Stomach (tissue), 19 donors: ENCODE measurements around the gene TM9SF4. TPM values are rescaled to one million over a fixed set of nuclear protein-coding genes. Genes with fewer than 3 reads are reported as not detected.

ENCODE experiments used
- DNase-seq, 2 donors: peaks; one replicate each; pipeline versions ENCODE4 v3.0.0 to v3.0.0-alpha.2; 2013 to 2019
- H3K27ac ChIP-seq, 5 donors: fragments of 200-600 bp in 4 of 5; sonication (generic) in 4 of 5; one replicate each; pipeline ENCODE4 v1.5.1; 2013 to 2019; ENCODE audit warnings: mild to moderate bottlenecking in 1 of 5, moderate library complexity in 1 of 5
- H3K27me3 ChIP-seq, 3 donors: fragments of 200-600 bp; sonication (generic); one replicate each; pipeline ENCODE4 v1.5.1; 2017 to 2019; ENCODE audit warnings: mixed run types in 1 of 3
- H3K36me3 ChIP-seq, 4 donors: fragments of 200-600 bp; sonication (generic); 1 replicate in 3 of 4; 2 replicates in 1 of 4; pipeline ENCODE4 v1.5.1; 2016 to 2019
- H3K4me1 ChIP-seq, 4 donors: fragments of 200-600 bp; sonication (generic); one replicate each; pipeline ENCODE4 v1.5.1; 2016 to 2019
- H3K4me3 ChIP-seq, 4 donors: fragments of 200-600 bp; sonication (generic) in 3 of 4; one replicate each; pipeline ENCODE4 v1.5.1; 2016 to 2019; ENCODE audit warnings: mild to moderate bottlenecking in 1 of 4
- H3K9me3 ChIP-seq, 4 donors: fragments of 200-600 bp; sonication (generic); one replicate each; pipeline ENCODE4 v1.5.1; 2016 to 2019
- CTCF ChIP-seq, 7 experiments: fragments of 450-650 bp in 4 of 7; fragments of 200-600 bp in 3 of 7; sonication (generic) in 3 of 7; IDR thresholded peaks; one replicate each; pipeline ENCODE4 v1.5.1; 2016 to 2019; ENCODE audit warnings: antibody characterized with exemption in 7 of 7, control low read depth in 2 of 7, mild to moderate bottlenecking in 1 of 7
- EP300 ChIP-seq: sonication (generic); formaldehyde crosslinking; IDR thresholded peaks from one replicate; pipeline ENCODE4 v1.6.1; 2017; ENCODE audit warnings: antibody characterized with exemption
- POLR2A ChIP-seq, 4 donors: fragments of 450-650 bp; IDR thresholded peaks; one replicate each; pipeline ENCODE4 v1.6.1; 2016; ENCODE audit warnings: antibody characterized with exemption in 4 of 4, control low read depth in 2 of 4, mild to moderate bottlenecking in 1 of 4, moderate library complexity in 1 of 4
- POLR2AphosphoS5 ChIP-seq, 3 donors: sonication (generic); formaldehyde crosslinking; IDR thresholded peaks; one replicate each; pipeline ENCODE4 v1.6.1; 2016; ENCODE audit warnings: antibody characterized with exemption in 3 of 3
- WGBS, 5 donors: extraction: QIAGEN DNeasy Blood & Tissue Kit in 3 of 5; methylation state at CpG; one replicate each; pipeline versions ENCODE4 v1.1.5 to v1.1.7; 2013 to 2018; 5-methylcytosine and 5-hydroxymethylcytosine counted together
- intact Hi-C: fragments of 100-400 bp; cut with DNase I; formaldehyde crosslinking; loops from one replicate; pipeline ENCODE4 v1.15.1; 2023; ENCODE audit warnings: low total_unique reads
- long read RNA-seq, 10 donors: transcript quantifications; one replicate each; lab custom pipeline, GENCODE V29; 2026
- polyA plus RNA-seq, 3 donors: library from polyadenylated mRNA; stranded (reverse); fragments of 200-250 nt; gene quantifications; one replicate each; pipeline ENCODE4 v1.2.3, GENCODE V29; 2013
- total RNA-seq, 5 donors: library from RNA; depleted of rRNA; stranded (reverse); fragments of >200 nt; gene quantifications; one replicate each; pipeline versions ENCODE4 v1.1.0 to v1.2.3, GENCODE V29; 2014 to 2016
- donor health status: healthy with polysubstance abuse.
- donor health status: Bipolar disorder and iron deficiency.
- donor health status: healthy.

Gene TM9SF4
- 10 to 100 TPM; 20.6 to 50.8 (median 27.7) TPM for total RNA-seq
- polyA plus RNA-seq, result 10 to 100 TPM in 2 of 3 donors, 1 to 10 TPM in 1; 6.7 to 22.5 (median 13.1) TPM
- long read RNA-seq, donor 1, partial matches to known transcripts, result 0 of 2 reads
- long read RNA-seq, donor 1, other reads (novel, unspliced or antisense), result 0 of 2 reads
- long read RNA-seq, donor 2, partial matches to known transcripts, result 0 of 5 reads
- long read RNA-seq, donor 2, other reads (novel, unspliced or antisense), result 0 of 5 reads
- long read RNA-seq, donor 3, partial matches to known transcripts, result 0 of 2 reads
- long read RNA-seq, donor 3, other reads (novel, unspliced or antisense), result 0 of 2 reads
- long read RNA-seq, donor 4, partial matches to known transcripts, result 0 of 1 reads
- long read RNA-seq, donor 4, other reads (novel, unspliced or antisense), result 0 of 1 reads
- long read RNA-seq, donor 5, partial matches to known transcripts, result 0 of 6 reads
- long read RNA-seq, donor 5, other reads (novel, unspliced or antisense), result 0 of 6 reads
- long read RNA-seq, donor 6, transcript TM9SF4-202 (18 exons, 3,978 nt), result major isoform, 10 of 27 reads
- long read RNA-seq, donor 6, partial matches to known transcripts, result 12 of 27 reads
- long read RNA-seq, donor 6, other reads (novel, unspliced or antisense), result 0 of 27 reads
- long read RNA-seq, donor 7, full-length matches to known transcripts, result 3 of 3 reads
- long read RNA-seq, donor 7, partial matches to known transcripts, result 0 of 3 reads
- long read RNA-seq, donor 7, other reads (novel, unspliced or antisense), result 0 of 3 reads
- long read RNA-seq, donor 8, full-length matches to known transcripts, result 8 of 8 reads
- long read RNA-seq, donor 8, partial matches to known transcripts, result 0 of 8 reads
- long read RNA-seq, donor 8, other reads (novel, unspliced or antisense), result 0 of 8 reads
- long read RNA-seq, donor 9, partial matches to known transcripts, result 0 of 1 reads
- long read RNA-seq, donor 9, other reads (novel, unspliced or antisense), result 0 of 1 reads
- long read RNA-seq, donor 10, partial matches to known transcripts, result 0 of 2 reads
- long read RNA-seq, donor 10, other reads (novel, unspliced or antisense), result 0 of 2 reads

- no peaks in the 10 kb centered on the region for H3K9me3 ChIP-seq
- WGBS, 5 donors, result 0 to 1% (median 0%) methylated on average over 32 to 38 of the region's 38 CpGs
Measured at GRCh38 chr20:32109392-32110172, at the start of gene TM9SF4. TSS of gene TM9SF4 (plus strand) at chr20:32109714. CDS start at chr20:32109741, 27 bp downstream.

GRCh38 chr20:32062776-32063170, 46.7 kb upstream of the TM9SF4 start:
- H3K9me3 ChIP-seq, result no peaks in the 10 kb centered on the region
- WGBS, 5 donors, result 32 to 60% (median 57%) methylated on average over 4 of the region's 4 CpGs
- H3K4me1 ChIP-seq, result peaks cover 0 to 10% (median 0%) of the 10 kb centered on the region in 4 donors
- H3K27ac ChIP-seq, result peak overlapping the region in 2 of 5 donors; percentile 76 to 78
- DNase-seq, result peak; percentile 45 to 50
- intact Hi-C loops, result no loop called here
- H3K36me3 ChIP-seq, result no peaks in the 10 kb centered on the region
- peaks cover 0 to 44% (median 6%) of the 10 kb centered on the region in 3 donors for H3K27me3 ChIP-seq
- TF ChIP-seq POLR2A (IDR thresholded peaks at IDR 0.05) (no peak), EP300 (no peak), POLR2AphosphoS5 (IDR thresholded peaks at IDR 0.05) (no peak), CTCF (IDR thresholded peaks at IDR 0.05) (no peak)
- no peak overlapping the region for H3K4me3 ChIP-seq

More at GRCh38 chr20:32109392-32110172, at the start of gene TM9SF4:
- Histone ChIP-seq H3K4me1 (peaks cover 30 to 46% (median 43%) of the 10 kb centered on the region in 4 donors), H3K4me3 (peak within 1 kb of the TSS; percentile 91 to 99 (median 97)), H3K27ac (peak within 1 kb of the TSS; percentile 98 to 99 (median 99)), H3K27me3 (peaks cover 0 to 7% (median 3%) of the 10 kb centered on the region in 3 donors), H3K36me3 (no peaks in the 10 kb centered on the region)
- no peak for TF ChIP-seq POLR2A (IDR thresholded peaks at IDR 0.05)
- no peak for TF ChIP-seq CTCF (IDR thresholded peaks at IDR 0.05)
- no peak for TF ChIP-seq EP300
- peak; percentile 36 to 89 (median 78) for TF ChIP-seq POLR2AphosphoS5 (IDR thresholded peaks at IDR 0.05)
- DNase-seq, result peak; percentile 88 to 98
- intact Hi-C loops, result no loop called here

- H3K27ac ChIP-seq, result peak overlapping the region in 2 of 5 donors; percentile 76 to 78
- intact Hi-C loops, result no loop called here
Measured at GRCh38 chr20:32063695-32064094, 45.8 kb upstream of the TM9SF4 start.

More at GRCh38 chr20:32063695-32064094, 45.8 kb upstream of the TM9SF4 start:
- WGBS, 5 donors, result 46 to 65% (median 57%) methylated on average over 2 to 4 of the region's 4 CpGs
- Histone ChIP-seq H3K4me1 (peaks cover 0 to 8% (median 0%) of the 10 kb centered on the region in 4 donors), H3K27me3 (peaks cover 0 to 39% (median 3%) of the 10 kb centered on the region in 3 donors), H3K36me3 (no peaks in the 10 kb centered on the region), H3K9me3 (no peaks in the 10 kb centered on the region), H3K4me3 (no peak overlapping the region)
- no peak for DNase-seq
- TF ChIP-seq POLR2AphosphoS5 (IDR thresholded peaks at IDR 0.05) (no peak), EP300 (no peak), CTCF (IDR thresholded peaks at IDR 0.05) (no peak), POLR2A (IDR thresholded peaks at IDR 0.05) (no peak)
